K562 (cell line): Measurements from ENCODE around the gene GNAQ. TPM values are rescaled to one million over a fixed set of nuclear protein-coding genes. Genes with fewer than 3 reads are reported as not detected.

ENCODE experiments used
- ATAC-seq: fragments of 200-7000 bp; cut with Tn5 transposase; 3 replicates; pipeline ENCODE4 v1.9.1; 2020; ENCODE audit warnings: moderate library complexity
- Bru-seq: library from RNA; stranded (reverse); fragments of 400-500 nt; gene quantifications from one replicate; lab custom pipeline; 2021; lab: Mats Ljungman, UMichigan
- BruChase-seq, 2 experiments: library from RNA; stranded (reverse); fragments of 400-500 nt; gene quantifications; one replicate each; lab custom pipeline; 2021; lab: Mats Ljungman, UMichigan
- BruUV-seq: library from RNA; stranded (reverse); fragments of 400-500 nt; replicated peaks from 2 replicates; lab custom pipeline; 2021; lab: Mats Ljungman, UMichigan
- CTCF ChIA-PET: fragments of 300-600 bp; formaldehyde crosslinking; extraction: SDS; loops from one replicate; lab custom pipeline; 2021; ENCODE audit warnings: low intra/inter-chr PET ratio; lab: Yijun Ruan, JAX
- POLR2A ChIA-PET: fragments of 300-600, 350-650 bp; sonication (Branson Sonifier 250); formaldehyde crosslinking; extraction: SDS; loops from one replicate; lab custom pipeline; 2021; ENCODE audit warnings: antibody characterized with exemption, inconsistent platforms; lab: Yijun Ruan, JAX
- DNase-seq, 4 experiments: peaks; one replicate each; pipeline versions ENCODE4 v3.0.0 to v3.0.0-alpha.2; 2011 to 2018; ENCODE audit warnings: low spot score in 3 of 4, mixed read lengths in 3 of 4; ENCODE audit errors: extremely low read depth in 1 of 4
- FAIRE-seq: peaks from 2 replicates; lab custom pipeline; 2011; peaks lifted over from hg19 to GRCh38; lab: Jason Lieb, UNC
- H2AFZ ChIP-seq: 2 replicates; pipeline ENCODE4 v1.6.0; 2011; ENCODE audit warnings: low read depth, low read length, control low read depth, inconsistent platforms
- H3K27ac ChIP-seq: fragments of 200-600 bp; 3 replicates; pipeline ENCODE4 v1.8.0; 2011; ENCODE audit warnings: low read depth, mild to moderate bottlenecking, control low read depth, inconsistent platforms, low read length, moderate library complexity, mixed read lengths; ENCODE audit errors: extremely low read depth
- H3K27me3 ChIP-seq, 2 experiments: fragments of 300-600 bp in 1 of 2; 2 replicates in 1 of 2; 3 replicates in 1 of 2; pipeline versions ENCODE4 v1.6.0 to v1.8.0; 2011; ENCODE audit warnings: inconsistent platforms in 2 of 2, low read length in 2 of 2, mild to moderate bottlenecking in 1 of 2, mixed read lengths in 1 of 2, moderate library complexity in 1 of 2; ENCODE audit not compliant: control insufficient read depth in 2 of 2, insufficient read depth in 2 of 2
- H3K36me3 ChIP-seq: fragments of 300-600 bp; 3 replicates; pipeline ENCODE4 v1.8.0; 2011; ENCODE audit warnings: mild to moderate bottlenecking, low read length, inconsistent platforms; ENCODE audit not compliant: control insufficient read depth, insufficient read depth
- H3K4me1 ChIP-seq, 2 experiments: fragments of 200-600 bp in 1 of 2; replicated peaks in 1 of 2; 2 replicates in 1 of 2; 3 replicates in 1 of 2; pipeline versions ENCODE4 v1.5.1 to v1.8.0; 2011; ENCODE audit warnings: inconsistent platforms in 2 of 2, low read length in 2 of 2, mild to moderate bottlenecking in 1 of 2, mixed read lengths in 1 of 2, moderate library complexity in 1 of 2; ENCODE audit not compliant: control insufficient read depth in 2 of 2, insufficient read depth in 2 of 2
- H3K4me2 ChIP-seq: 2 replicates; pipeline ENCODE4 v1.6.1; 2011; ENCODE audit warnings: low read length, control low read depth, inconsistent platforms, mixed read lengths; ENCODE audit not compliant: insufficient read depth
- H3K4me3 ChIP-seq: fragments of 200-600 bp; sonication (generic), shearing (Covaris generic); 2 replicates; pipeline ENCODE4 v1.5.1; 2016; ENCODE audit warnings: control low read depth, inconsistent platforms
- H3K79me2 ChIP-seq: fragments of 200-600 bp; 3 replicates; pipeline ENCODE4 v1.8.0; 2011; ENCODE audit warnings: low read length, inconsistent platforms; ENCODE audit not compliant: control insufficient read depth, insufficient read depth
- H3K9ac ChIP-seq, 2 experiments: 2 replicates each; pipeline versions ENCODE4 v1.6.0 to v1.6.1; 2011; ENCODE audit warnings: low read depth in 2 of 2, low read length in 2 of 2, control low read depth in 1 of 2, inconsistent platforms in 1 of 2, mild to moderate bottlenecking in 1 of 2, mixed read lengths in 1 of 2; ENCODE audit not compliant: insufficient read depth in 1 of 2
- H3K9me1 ChIP-seq: one replicate; pipeline ENCODE4 v1.6.0; 2011; ENCODE audit warnings: inconsistent platforms, mild to moderate bottlenecking, low read length, moderate library complexity; ENCODE audit not compliant: control insufficient read depth, insufficient read depth
- H3K9me3 ChIP-seq: replicated peaks from 2 replicates; pipeline ENCODE4 v1.5.1; 2011; ENCODE audit warnings: low read depth, low read length, inconsistent platforms; ENCODE audit not compliant: control insufficient read depth, insufficient read depth
- H4K20me1 ChIP-seq: replicated peaks from 2 replicates; pipeline ENCODE4 v1.6.1; 2011; ENCODE audit warnings: low read length, inconsistent platforms, mixed read lengths; ENCODE audit not compliant: control insufficient read depth, insufficient read depth
- GATAD2B ChIP-seq: fragments of 450-650 bp; IDR thresholded peaks from 2 replicates; pipeline ENCODE4 v1.6.1; 2017; ENCODE audit warnings: mild to moderate bottlenecking, borderline replicate concordance
- NR2C2 ChIP-seq, 2 experiments: fragments of 200-800 bp in 1 of 2; sonication (Bioruptor generic) in 1 of 2; sonication (generic) in 1 of 2; formaldehyde crosslinking in 1 of 2; IDR thresholded peaks; 2 replicates each; pipeline versions ENCODE4 v1.6.1 to v1.8.0; 2016 to 2022; ENCODE audit warnings: mild to moderate bottlenecking in 1 of 2, missing compliant biosample characterization in 1 of 2, missing genetic modification characterization in 1 of 2, missing genetic modification reagents in 1 of 2
- SMC3 ChIP-seq: conservative IDR thresholded peaks from 2 replicates; pipeline ENCODE4 v1.6.1; 2011; ENCODE audit warnings: low read depth, low read length, improper control_type of control experiment; ENCODE audit not compliant: insufficient read depth
- STAT5B ChIP-seq: fragments of 250-450 bp; sonication (Bioruptor Pico); IDR thresholded peaks from 2 replicates; pipeline ENCODE4 v1.8.0; 2021; ENCODE audit warnings: mild to moderate bottlenecking, inconsistent platforms
- UBTF ChIP-seq, 2 experiments: IDR thresholded peaks; 2 replicates each; pipeline ENCODE4 v1.6.1; 2012; ENCODE audit warnings: improper control_type of control experiment in 2 of 2, low read depth in 2 of 2, low read length in 2 of 2, borderline replicate concordance in 1 of 2
- ZNF134 ChIP-seq: fragments of 250-450 bp; sonication (Bioruptor Pico); conservative IDR thresholded peaks from 2 replicates; pipeline ENCODE4 v1.4.0; 2020
- ZNF395 ChIP-seq: fragments of 200-800 bp; sonication (Bioruptor generic); IDR thresholded peaks from 2 replicates; pipeline ENCODE4 v1.6.1; 2017; ENCODE audit warnings: missing genetic modification characterization, missing compliant biosample characterization
- WGBS: fragments of 100-300 bp; shearing (Covaris generic); methylation state at CpG from one replicate; pipeline ENCODE4 v1.1.6; 2016; ENCODE audit warnings: low coverage, mixed read lengths; ENCODE audit not compliant: insufficient coverage; ENCODE audit errors: missing lambda C conversion rate; 5-methylcytosine and 5-hydroxymethylcytosine counted together
- in situ Hi-C: fragments of 300-500 bp; cut with MboI; formaldehyde crosslinking; loops from 4 replicates; pipeline ENCODE4 v1.15.0; 2018; ENCODE audit warnings: inconsistent platforms, mixed read lengths
- intact Hi-C: fragments of 100-400 bp; cut with micrococcal nuclease; formaldehyde crosslinking; loops from 2 replicates; pipeline ENCODE4 v1.14.2; 2022
- long read RNA-seq, 3 experiments: library from polyadenylated mRNA in 2 of 3; library from RNA in 1 of 3; unstranded in 2 of 3; stranded (forward) in 1 of 3; transcript quantifications; one replicate each; pipeline ENCODE4 v2.0.0, GENCODE V29; 2019 to 2022
- polyA minus RNA-seq, 3 experiments: library from RNA; depleted of rRNA, polyadenylated mRNA; stranded (reverse); fragments of >200 nt; gene quantifications; 2 replicates each; pipeline ENCODE4 v1.2.3, GENCODE V29; 2011
- polyA plus RNA-seq, 8 experiments: library from polyadenylated mRNA; depleted of rRNA in 4 of 8; stranded (reverse) in 5 of 8; unstranded in 3 of 8; fragments of >200 nt; fragmentation: Nextera tagmentation in 2 of 8; fragmentation: Illumina TruSeq in 1 of 8; extraction: Ambion mirVana in 2 of 8; extraction: Trizol in 1 of 8; gene quantifications; 2 replicates each; pipeline versions ENCODE4 v1.2.1 to v1.2.3, GENCODE V29; 2011 to 2014; ENCODE audit warnings: inconsistent platforms in 1 of 8, missing spikeins in 1 of 8
- total RNA-seq, 7 experiments: library from RNA; depleted of rRNA in 6 of 7; stranded (reverse); fragments of >200 nt in 6 of 7; fragmentation: Illumina TruSeq in 2 of 7; extraction: Trizol in 2 of 7; gene quantifications; 2 replicates each; pipeline versions ENCODE4 v1.2.1 to v1.2.3, GENCODE V29; 2011 to 2021; ENCODE audit warnings: low replicate concordance in 1 of 7

The GNAQ gene
- 28.6 and 79.4 TPM in 2 replicates for total RNA-seq (2011; cell fraction: chromatin; rRNA removed; ENCODE audit: low replicate concordance)
- 5.3 and 7.6 TPM in 2 replicates for total RNA-seq (2011; cell fraction: nucleolus; rRNA removed)
- total RNA-seq (2011; cell fraction: nucleoplasm; rRNA removed), result 12.1 and 18.6 TPM in 2 replicates
- total RNA-seq (2014; rRNA removed), result 9.7 and 10.9 TPM in 2 replicates
- total RNA-seq (2014; rRNA removed; fragmentation: Illumina TruSeq; extraction: Trizol), result 17.5 and 20.7 TPM in 2 replicates
- 17.8 and 18.8 TPM in 2 replicates for total RNA-seq (2015; rRNA removed; fragmentation: Illumina TruSeq; extraction: Trizol)
- 23.7 and 27.9 TPM in 2 replicates for total RNA-seq (2021)
- 19.4 and 25.6 TPM in 2 replicates for polyA plus RNA-seq (2011; rRNA removed)
- polyA plus RNA-seq (2011; cell fraction: cytosol; rRNA removed), result 6.6 and 11.7 TPM in 2 replicates
- 14.6 and 27.6 TPM in 2 replicates for polyA plus RNA-seq (2011; cell fraction: nucleus; rRNA removed)
- polyA plus RNA-seq (2012), result 9.4 and 13.0 TPM in 2 replicates
- polyA plus RNA-seq (2014; fragmentation: Illumina TruSeq; extraction: Trizol), result 21.3 and 22.2 TPM in 2 replicates
- 1 to 10 TPM; 4.8 to 8.9 TPM for polyA plus RNA-seq (2014; fragmentation: Nextera tagmentation; extraction: Ambion mirVana)
- polyA plus RNA-seq (2014; rRNA removed), result 10.4 and 11.0 TPM in 2 replicates
- 115 and 117 TPM in 2 replicates for polyA minus RNA-seq (2011; rRNA and poly(A)+ RNA removed)
- polyA minus RNA-seq (2011; cell fraction: cytosol; rRNA and poly(A)+ RNA removed), result 18.7 and 22.0 TPM in 2 replicates
- polyA minus RNA-seq (2011; cell fraction: nucleus; rRNA and poly(A)+ RNA removed), result 10.4 and 13.6 TPM in 2 replicates
- Bru-seq, nascent RNA, result percentile 83 among the genes with signal in this experiment
- BruChase-seq, experiment 1, labeled RNA remaining after a 2-hour chase, result percentile 79 among the genes with signal in this experiment
- percentile 73 among the genes with signal in this experiment for BruChase-seq, experiment 2, labeled RNA remaining after a 6-hour chase
- long read RNA-seq, experiment 1, full-length matches to known transcripts, result 63 of 115 reads
- long read RNA-seq, experiment 1, partial matches to known transcripts, result 7 of 115 reads
- long read RNA-seq, experiment 1, other reads (novel, unspliced or antisense), result 45 of 115 reads
- long read RNA-seq, experiment 2, partial matches to known transcripts, result 1 of 16 reads
- long read RNA-seq, experiment 2, other reads (novel, unspliced or antisense), result 15 of 16 reads
- long read RNA-seq, experiment 3, full-length matches to known transcripts, result 1 of 5 reads
- long read RNA-seq, experiment 3, partial matches to known transcripts, result 1 of 5 reads
- long read RNA-seq, experiment 3, other reads (novel, unspliced or antisense), result 3 of 5 reads

- peak within 1 kb of the TSS; percentile 81 for H3K27ac ChIP-seq
- intact Hi-C loops, result loop anchor here (5.0 to 10.0 kb wide), 4 partner anchors 127 to 367 kb away; no protein-coding TSS in a partner anchor
- peak within 1 kb of the TSS; percentile 87 for H2AFZ ChIP-seq
- no peak for TF ChIP-seq ZNF134 (CRISPR knock-in tag)
- peak; percentile 48; the same call in 1 of the 2 replicates for TF ChIP-seq ZNF395 (CRISPR knock-in tag)
- no peak for TF ChIP-seq STAT5B (CRISPR knock-in tag)
- TF ChIP-seq UBTF (IDR thresholded peaks at IDR 0.05; ENCODE audit: borderline replicate concordance in 1 of 2, low read depth in 2 of 2, low read length in 2 of 2), result 0 out of 4 replicates have a peak, but pooled peaks of 1 of the 2 experiments have one; percentile 2
- TF ChIP-seq SMC3, result no peak
- no peak for TF ChIP-seq NR2C2 (CRISPR knock-in tag; IDR thresholded peaks at IDR 0.05)
- no peak for TF ChIP-seq NR2C2 (tag; IDR thresholded peaks at IDR 0.05)
- TF ChIP-seq GATAD2B, result 0 out of 2 replicates have a peak, but pooled peaks have one; percentile 13
- WGBS, result 0% methylated on average over 1 of the region's 79 CpGs
- no peaks in the 10 kb centered on the region for H3K27me3 ChIP-seq
- H3K9ac ChIP-seq, result peak within 1 kb of the TSS; percentile 80 to 96
- CTCF ChIA-PET, result interaction anchor here (0.6 to 1.0 kb wide), 2 partner anchors 9 kb away, joined by 3 read pairs; no protein-coding TSS in a partner anchor
- FAIRE-seq (no peak), DNase-seq (peak in 2 of 4 experiments; percentile 33 to 42), ATAC-seq (no peak)
- no peaks in the 10 kb centered on the region; the same call in 2 of the 3 replicates for H3K36me3 ChIP-seq
- no peaks in the 10 kb centered on the region for H3K9me1 ChIP-seq
- POLR2A ChIA-PET, result interaction anchor here (0.6 to 1.0 kb wide), 3 partner anchors 37 to 418 kb away, joined by 3 to 4 read pairs (median 3); no protein-coding TSS in a partner anchor
- no TSS peak for BruUV-seq
- peaks cover 52% of the 10 kb centered on the region for H3K79me2 ChIP-seq
- H3K4me2 ChIP-seq, result peak within 1 kb of the TSS; percentile 78
- peak within 1 kb of the TSS; percentile 86 for H3K4me3 ChIP-seq
- in situ Hi-C loops, result loop anchor here (10.0 kb wide), 1 partner anchor 47 kb away; no protein-coding TSS in a partner anchor
- H3K4me1 ChIP-seq, result peaks cover 10 to 18% of the 10 kb centered on the region in 2 experiments; a peak in 4 of 5 replicates
- H4K20me1 ChIP-seq, result no peaks in the 10 kb centered on the region
- H3K9me3 ChIP-seq, result no peaks in the 10 kb centered on the region
Observed at GRCh38 chr9:78031444-78031892, at the start of gene GNAQ. GNAQ (minus strand) TSS chr9:78031811; CDS start chr9:78031235, 576 bp downstream.
